ENCODE data around the gene COL23A1. TPM values are rescaled to one million over a fixed set of nuclear protein-coding genes. Genes with fewer than 3 reads are reported as not detected.
"Not testable (repeated sequence)": the region's sequence is repeated elsewhere in the genome, so short reads cannot be mapped to it uniquely, and the experiment has no call there.

COL23A1 gene
- total RNA-seq, 4 donors from 2014 or later, result 0.93 to 4.6 (median 2.4) TPM

- no peak for ATAC-seq
- Histone ChIP-seq H3K27ac (no peak overlapping the region), H3K4me3 (no peak overlapping the region), H3K4me1 (peaks cover 0 to 25% (median 6%) of the 10 kb centered on the region in 3 donors), H3K27me3 (peaks cover 19% of the 10 kb centered on the region), H3K36me3 (no peaks in the 10 kb centered on the region), H3K9me3 (no peaks in the 10 kb centered on the region)
- WGBS, 2 donors (ENCODE audit: low coverage in 1 of 2), result 43% methylated on average over 1 to 2 of the region's 2 CpGs
- TF ChIP-seq POLR2A (IDR thresholded peaks at IDR 0.05) (no peak), EP300 (IDR thresholded peaks at IDR 0.05) (no peak), POLR2AphosphoS5 (IDR thresholded peaks at IDR 0.05) (no peak)
- TF ChIP-seq, protein P1, sequence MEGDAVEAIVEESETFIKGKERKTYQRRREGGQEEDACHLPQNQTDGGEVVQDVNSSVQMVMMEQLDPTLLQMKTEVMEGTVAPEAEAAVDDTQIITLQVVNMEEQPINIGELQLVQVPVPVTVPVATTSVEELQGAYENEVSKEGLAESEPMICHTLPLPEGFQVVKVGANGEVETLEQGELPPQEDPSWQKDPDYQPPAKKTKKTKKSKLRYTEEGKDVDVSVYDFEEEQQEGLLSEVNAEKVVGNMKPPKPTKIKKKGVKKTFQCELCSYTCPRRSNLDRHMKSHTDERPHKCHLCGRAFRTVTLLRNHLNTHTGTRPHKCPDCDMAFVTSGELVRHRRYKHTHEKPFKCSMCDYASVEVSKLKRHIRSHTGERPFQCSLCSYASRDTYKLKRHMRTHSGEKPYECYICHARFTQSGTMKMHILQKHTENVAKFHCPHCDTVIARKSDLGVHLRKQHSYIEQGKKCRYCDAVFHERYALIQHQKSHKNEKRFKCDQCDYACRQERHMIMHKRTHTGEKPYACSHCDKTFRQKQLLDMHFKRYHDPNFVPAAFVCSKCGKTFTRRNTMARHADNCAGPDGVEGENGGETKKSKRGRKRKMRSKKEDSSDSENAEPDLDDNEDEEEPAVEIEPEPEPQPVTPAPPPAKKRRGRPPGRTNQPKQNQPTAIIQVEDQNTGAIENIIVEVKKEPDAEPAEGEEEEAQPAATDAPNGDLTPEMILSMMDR (IDR thresholded peaks at IDR 0.05), result no peak
These were observed 3.8 kb downstream of the COL23A1 start for GRCh38 chr5:178586396-178586795.

DNA sequence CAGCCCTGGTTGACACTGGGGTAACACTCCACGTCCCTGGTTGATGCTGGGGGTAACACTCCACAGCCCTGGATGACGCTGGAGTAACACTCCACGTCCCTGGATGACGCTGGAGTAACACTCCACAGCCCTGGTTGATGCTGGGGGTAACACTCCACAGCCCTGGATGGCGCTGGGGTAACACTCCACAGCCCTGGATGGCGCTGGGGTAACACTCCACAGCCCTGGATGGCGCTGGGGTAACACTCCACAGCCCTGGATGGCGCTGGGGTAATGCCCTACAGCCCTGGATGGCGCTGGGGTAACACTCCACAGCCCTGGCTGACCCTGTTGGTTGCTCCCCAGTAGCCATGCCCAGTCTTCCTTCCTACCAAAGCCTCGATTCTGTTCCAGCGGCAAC is 4.8 kb downstream of the COL23A1 start:
- H3K27ac ChIP-seq, H3K36me3 ChIP-seq, H3K4me3 ChIP-seq, H3K9me3 ChIP-seq: not testable (repeated sequence)
- peak; percentile 75 for ATAC-seq
- Histone ChIP-seq H3K27me3 (peaks cover 19% of the 10 kb centered on the region), H3K4me1 (peaks cover 0 to 15% (median 6%) of the 10 kb centered on the region in 3 donors)
- 78 to 82% methylated on average over 6 to 7 of the region's 11 CpGs for WGBS, 2 donors (ENCODE audit: low coverage in 1 of 2)

DNA sequence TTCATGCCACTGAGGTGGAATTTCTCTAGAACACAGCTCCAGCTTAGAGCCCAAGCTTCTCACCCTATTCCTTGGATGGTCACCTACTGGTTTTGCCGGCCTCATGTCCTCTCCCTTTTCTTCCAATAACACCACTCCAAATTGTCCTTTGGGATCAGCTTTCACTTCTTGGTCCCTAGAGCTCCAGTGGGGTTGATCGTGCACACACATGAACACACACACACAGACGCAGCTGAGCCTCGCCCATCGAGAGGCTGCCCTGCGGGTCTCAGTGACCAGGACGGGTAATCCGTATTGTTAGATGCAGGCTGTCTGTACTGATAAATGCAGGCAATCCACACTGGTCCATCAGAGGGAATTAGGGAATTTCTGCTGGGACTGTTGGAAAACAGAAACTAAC is 6.9 kb downstream of the COL23A1 start:
- TF ChIP-seq, protein P1 (IDR thresholded peaks at IDR 0.05), result no peak
- no peak for TF ChIP-seq EP300 (IDR thresholded peaks at IDR 0.05)
- no peak for TF ChIP-seq POLR2A (IDR thresholded peaks at IDR 0.05)
- no peak for TF ChIP-seq POLR2AphosphoS5 (IDR thresholded peaks at IDR 0.05)
- H3K4me3 ChIP-seq, result no peak overlapping the region
- no peaks in the 10 kb centered on the region for H3K4me1 ChIP-seq
- 83% methylated on average over 5 of the region's 8 CpGs; no CpG with 5 or more reads in 1 of the 2 donors for WGBS, 2 donors (ENCODE audit: low coverage in 1 of 2)
- H3K27ac ChIP-seq, result no peak overlapping the region
- no peaks in the 10 kb centered on the region for H3K36me3 ChIP-seq
- no peaks in the 10 kb centered on the region for H3K9me3 ChIP-seq
- ATAC-seq, result no peak
- peaks cover 20% of the 10 kb centered on the region for H3K27me3 ChIP-seq

DNA sequence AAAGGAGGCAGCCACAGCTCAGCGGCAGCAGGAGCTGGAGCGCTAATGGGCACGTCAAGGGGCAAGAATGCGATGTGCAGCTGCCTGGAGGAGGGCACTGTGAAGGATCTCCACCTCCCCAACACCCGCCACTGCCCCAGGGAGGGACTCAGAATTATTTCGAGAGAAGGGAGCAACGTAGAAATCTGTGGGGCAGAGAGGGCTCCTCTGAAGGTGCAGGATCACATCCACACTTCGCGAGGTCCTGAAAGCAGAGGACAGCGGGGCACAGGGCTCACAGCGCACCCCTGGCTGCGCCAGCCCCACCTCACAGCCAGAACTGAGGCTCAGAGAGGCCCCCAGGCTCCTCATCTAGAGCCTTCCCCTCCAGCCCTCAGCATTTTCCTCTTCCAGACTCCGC is 7.9 kb downstream of the COL23A1 start:
- H3K4me1 ChIP-seq, result peaks cover 0 to under 1% (median 0%) of the 10 kb centered on the region in 3 donors
- H3K4me3 ChIP-seq, result no peak overlapping the region
- TF ChIP-seq POLR2A (IDR thresholded peaks at IDR 0.05), result no peak
- TF ChIP-seq, protein P1 (IDR thresholded peaks at IDR 0.05), result no peak
- no peak for TF ChIP-seq POLR2AphosphoS5 (IDR thresholded peaks at IDR 0.05)
- no peak for TF ChIP-seq EP300 (IDR thresholded peaks at IDR 0.05)
- H3K27ac ChIP-seq, result no peak overlapping the region
- H3K27me3 ChIP-seq, result peaks cover 30% of the 10 kb centered on the region
- ATAC-seq, result no peak
- no peaks in the 10 kb centered on the region for H3K9me3 ChIP-seq
- WGBS, 2 donors (ENCODE audit: low coverage in 1 of 2), result 83 to 88% methylated on average over 3 to 9 of the region's 13 CpGs
- H3K36me3 ChIP-seq, result no peaks in the 10 kb centered on the region

DNA sequence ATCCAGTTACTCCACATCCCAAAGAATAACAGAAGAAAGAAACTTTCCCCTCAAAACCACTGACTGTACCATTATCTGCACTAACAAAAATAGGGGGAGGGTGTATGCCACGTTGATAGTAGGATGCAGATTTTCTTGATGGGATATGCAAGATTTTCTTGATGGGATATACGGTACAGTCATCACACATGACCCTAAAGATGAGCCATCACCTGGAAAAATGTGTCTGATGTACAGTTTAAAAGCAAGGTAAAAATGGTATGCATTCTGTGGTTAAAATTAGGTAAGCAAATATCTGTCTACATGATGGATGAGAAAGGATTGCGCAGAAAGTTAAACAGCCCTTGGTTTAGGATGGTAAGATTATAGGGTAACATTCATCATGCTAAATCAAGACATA is 8.6 kb downstream of the COL23A1 start:
- Histone ChIP-seq H3K27me3 (peaks cover 37% of the 10 kb centered on the region), H3K4me1 (peaks cover 0 to 7% (median 0%) of the 10 kb centered on the region in 3 donors), H3K9me3 (no peaks in the 10 kb centered on the region), H3K27ac (no peak overlapping the region), H3K4me3 (no peak overlapping the region), H3K36me3 (no peaks in the 10 kb centered on the region)
- TF ChIP-seq EP300 (IDR thresholded peaks at IDR 0.05) (no peak), POLR2A (IDR thresholded peaks at IDR 0.05) (no peak), POLR2AphosphoS5 (IDR thresholded peaks at IDR 0.05) (no peak)
- TF ChIP-seq, protein P1 (IDR thresholded peaks at IDR 0.05), result no peak
- ATAC-seq, result no peak
- WGBS, 2 donors (ENCODE audit: low coverage in 1 of 2), result 54 to 79% methylated on average over 1 to 3 of the region's 3 CpGs

Data from gastroesophageal sphincter (tissue), 4 donors.